ENCODE results near the gene TMEM229A. TPM values are rescaled to one million over a fixed set of nuclear protein-coding genes. Genes with fewer than 3 reads are reported as not detected.

Gene TMEM229A
- total and polyA plus RNA-seq, 2 of the 8 experiments (the other 6 are each of a cell fraction or from before 2014, with no cell fraction given), result 0.33 to 0.54 TPM

- TF ChIP-seq KDM1A (IDR thresholded peaks at IDR 0.05; ENCODE audit: borderline replicate concordance, low read length) (no peak), SUZ12 (IDR thresholded peaks at IDR 0.05; ENCODE audit: low read length) (no peak), KDM4A (IDR thresholded peaks at IDR 0.05; ENCODE audit: low read depth, low read length, severe bottlenecking) (no peak), HDAC2 (IDR thresholded peaks at IDR 0.05; ENCODE audit: borderline replicate concordance in 1 of 2, low read depth in 2 of 2, low read length in 2 of 2) (no peak), ATF3 (IDR thresholded peaks at IDR 0.05; ENCODE audit: insufficient read depth, low read depth, low read length) (no peak), CEBPB (IDR thresholded peaks at IDR 0.05; ENCODE audit: low read depth, low read length) (no peak), BCL11A (IDR thresholded peaks at IDR 0.05; ENCODE audit: low read depth in 2 of 2, low read length in 2 of 2) (no peak), TAF1 (IDR thresholded peaks at IDR 0.05; ENCODE audit: low read depth, low read length) (no peak), CTCF (IDR thresholded peaks at IDR 0.05; ENCODE audit: control extremely low read depth in 1 of 3, insufficient read depth in 1 of 3, low read depth in 1 of 3, low read length in 3 of 3) (no peak)
- CTCF ChIA-PET (ENCODE audit: partially characterized antibody), result no interaction called here
These were observed 5.6 kb downstream of the TMEM229A start for GRCh38 chr7:124027236-124027635.

More at GRCh38 chr7:124027236-124027635, 5.6 kb downstream of the TMEM229A start:
- Histone ChIP-seq H2AK5ac (ENCODE audit: low read depth, low read length) (no peak overlapping the region), H3K4me2 (ENCODE audit: insufficient read depth in 1 of 2, low read depth in 2 of 2, low read length in 2 of 2) (no peak overlapping the region), H2BK12ac (ENCODE audit: low read depth, low read length) (no peak overlapping the region), H3K4me3 (ENCODE audit: extremely low read depth in 1 of 4, insufficient read depth in 2 of 4, low read depth in 3 of 4, low read length in 4 of 4) (no peak overlapping the region), H3K14ac (ENCODE audit: insufficient read length) (no peak overlapping the region), H4K91ac (replicated peaks; ENCODE audit: insufficient read length, low read length) (no peak overlapping the region), H2BK20ac (ENCODE audit: low read length) (no peak overlapping the region), H2AFZ (ENCODE audit: low read length) (no peak overlapping the region), H3K9me3 (ENCODE audit: insufficient read depth in 2 of 2, low read depth in 1 of 2, low read length in 1 of 2) (no peaks in the 10 kb centered on the region), H2BK5ac (ENCODE audit: low read depth, low read length) (no peak overlapping the region), H3K18ac (ENCODE audit: extremely low read depth, low read length) (no peak overlapping the region), H3K23ac (ENCODE audit: insufficient read length) (no peak overlapping the region), H3K4me1 (replicated peaks in 1 of 4; ENCODE audit: control insufficient read depth in 3 of 4, insufficient read depth in 4 of 4, low read length in 3 of 4) (peaks cover 2 to 4% (median 3%) of the 10 kb centered on the region in 4 experiments; a peak in 4 of 7 replicates), H3K79me1 (ENCODE audit: low read depth, low read length) (no peaks in the 10 kb centered on the region), H3K9ac (replicated peaks in 1 of 4; ENCODE audit: extremely low read depth in 1 of 4, low read depth in 3 of 4, low read length in 3 of 4) (no peak overlapping the region), H3K79me2 (ENCODE audit: control insufficient read depth in 1 of 2, insufficient read depth in 2 of 2, low read length in 2 of 2) (no peaks in the 10 kb centered on the region), H3K56ac (replicated peaks; ENCODE audit: insufficient read length, low read depth, low read length) (no peak overlapping the region), H4K5ac (ENCODE audit: insufficient read length, low read depth, low read length) (no peak overlapping the region), H3K36me3 (ENCODE audit: control insufficient read depth in 2 of 4, insufficient read depth in 4 of 4, low read length in 3 of 4) (no peaks in the 10 kb centered on the region), H2BK15ac (ENCODE audit: low read length) (no peak overlapping the region), H3K27me3 (replicated peaks in 1 of 4; ENCODE audit: control insufficient read depth in 3 of 4, extremely low read depth in 1 of 4, insufficient read depth in 3 of 4, low read length in 3 of 4) (peaks cover 0 to 16% (median 6%) of the 10 kb centered on the region in 4 experiments; a peak in 5 of 7 replicates), H3K27ac (ENCODE audit: low read depth, low read length) (no peak overlapping the region), H4K20me1 (replicated peaks in 1 of 2; ENCODE audit: control insufficient read depth in 1 of 2, insufficient read depth in 2 of 2, low read length in 2 of 2) (no peaks in the 10 kb centered on the region), H3K23me2 (ENCODE audit: low read depth, low read length) (peaks cover 5% of the 10 kb centered on the region; the same call in 1 of the 2 replicates), H3K4ac (replicated peaks; ENCODE audit: insufficient read length, low read depth, low read length) (no peak overlapping the region), H2BK120ac (replicated peaks; ENCODE audit: low read depth, low read length) (no peak overlapping the region), H4K8ac (ENCODE audit: extremely low read depth, insufficient read depth, low read length) (no peak overlapping the region)
- 100% methylated on average over 1 of the region's 1 CpG; no CpG with 5 or more reads in 1 of the 2 experiments for WGBS, 2 experiments (ENCODE audit: extremely low coverage in 1 of 2, insufficient coverage in 1 of 2, insufficient read length in 1 of 2, insufficient replicate concordance in 2 of 2, low coverage in 1 of 2, low lambda C conversion rate in 2 of 2, missing lambda C conversion rate in 1 of 2)
- DNase-seq (ENCODE audit: low read depth in 1 of 2, low spot score in 2 of 2) (no peak), FAIRE-seq (no peak)
- POLR2A ChIA-PET (ENCODE audit: partially characterized antibody), result no interaction called here
